Activated CD8-positive, alpha-beta T cell treated with anti-CD3 and anti-CD28 coated beads for 36 hours (primary cell): ENCODE results near the gene STARD5. TPM values are rescaled to one million over a fixed set of nuclear protein-coding genes. Genes with fewer than 3 reads are reported as not detected.

ENCODE experiments used
- ATAC-seq: fragments of 200-7000 bp; cut with Tn5 transposase; one replicate; pipeline ENCODE4 v1.10.0; 2021; ENCODE audit warnings: mild to moderate bottlenecking, moderate library complexity
- CTCF ChIA-PET: fragments of 350-600 bp; sonication (Branson Sonifier 250); formaldehyde crosslinking; loops from one replicate; lab custom pipeline; 2021; ENCODE audit warnings: antibody characterized with exemption; lab: Charles Lee
- POLR2A ChIA-PET: fragments of 350-600 bp; sonication (Branson Sonifier 250); formaldehyde crosslinking; loops from one replicate; lab custom pipeline; 2021; ENCODE audit warnings: antibody characterized with exemption; lab: Charles Lee
- DNase-seq: peaks from one replicate; pipeline ENCODE4 v3.0.0-alpha.2; 2020
- H3K27ac Mint-ChIP-seq: one replicate; pipeline ENCODE4 v1.8.0; 2021; ENCODE audit warnings: mild to moderate bottlenecking, mixed read lengths
- H3K27me3 Mint-ChIP-seq: one replicate; pipeline ENCODE4 v1.8.0; 2021; ENCODE audit warnings: mixed read lengths
- H3K36me3 Mint-ChIP-seq: one replicate; pipeline ENCODE4 v1.8.0; 2021; ENCODE audit warnings: low read depth, mixed read lengths
- H3K4me1 Mint-ChIP-seq: one replicate; pipeline ENCODE4 v1.8.0; 2021; ENCODE audit warnings: low read depth, mixed read lengths
- H3K4me3 Mint-ChIP-seq: one replicate; pipeline ENCODE4 v1.8.0; 2021; ENCODE audit warnings: mild to moderate bottlenecking, moderate library complexity, mixed read lengths
- H3K9me3 Mint-ChIP-seq: one replicate; pipeline ENCODE4 v1.8.0; 2021; ENCODE audit warnings: mixed read lengths
- intact Hi-C: fragments of 100-400 bp; cut with micrococcal nuclease; formaldehyde crosslinking; loops from one replicate; pipeline ENCODE4 v1.10.0; 2022
- total RNA-seq, 2 experiments: library from RNA; stranded (reverse); gene quantifications; one replicate each; pipeline ENCODE4 v1.2.3, GENCODE V29; 2021
- TF ChIP-seq, protein P1 (sequence below): fragments of 200-600 bp; IDR thresholded peaks from one replicate; pipeline ENCODE4 v1.8.0; 2022; ENCODE audit warnings: antibody characterized with exemption, mild to moderate bottlenecking

Gene STARD5
- total RNA-seq, 2 experiments from 2014 or later = 6.7 to 6.9 TPM

DNA sequence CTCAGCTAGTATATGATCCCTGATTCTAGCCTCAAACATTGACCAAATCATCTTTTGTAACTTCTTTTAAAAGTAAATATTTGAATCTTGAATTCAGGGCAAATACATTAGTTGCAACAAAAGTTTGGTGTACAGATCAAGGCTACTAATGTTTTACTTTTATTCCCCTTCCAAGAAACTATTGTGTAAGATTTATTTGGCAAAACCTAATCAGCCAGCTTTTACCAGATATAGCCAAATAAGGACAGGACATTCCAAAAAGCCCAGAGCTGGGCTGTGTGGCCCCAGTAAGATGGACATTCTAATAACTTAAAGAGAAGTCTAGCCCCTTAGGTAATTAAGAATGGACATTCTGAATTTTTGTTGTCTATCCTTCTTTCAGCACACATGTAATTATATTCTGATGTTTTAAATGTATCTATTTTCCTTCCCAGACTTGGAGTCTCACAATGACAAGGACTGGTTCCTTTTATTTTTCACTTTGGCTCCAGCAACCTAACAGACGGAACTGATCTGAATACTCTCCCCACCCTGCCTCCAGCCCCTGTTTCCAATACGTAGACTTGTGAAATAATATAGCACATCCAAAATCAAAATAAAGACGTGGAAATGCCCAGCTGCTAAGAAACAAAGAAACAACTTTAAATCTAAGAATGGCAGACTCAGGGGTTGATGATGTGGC lies 48.1 kb downstream of the STARD5 start:
- DNase-seq (no peak), ATAC-seq (no peak)
- H3K4me1 Mint-ChIP-seq = peaks cover 51% of the 10 kb centered on the region
- peaks cover 27% of the 10 kb centered on the region for H3K36me3 Mint-ChIP-seq
- ChIA-PET POLR2A (interaction anchor here (0.7 to 2.3 kb wide), 5 partner anchors 9 to 51 kb away, joined by 4 to 7 read pairs (median 5); no protein-coding TSS in a partner anchor), CTCF (interaction anchor here (0.5 to 6.3 kb wide), 41 partner anchors 8 to 205 kb away, joined by 3 to 97 read pairs (median 5); partner anchors contain the start of genes STARD5 and TMC3)
- peaks cover 21% of the 10 kb centered on the region for H3K9me3 Mint-ChIP-seq
- intact Hi-C loops = loop anchor here (1.0 to 5.0 kb wide), 2 partner anchors 56 to 124 kb away; no protein-coding TSS in a partner anchor
- no peak overlapping the region for H3K4me3 Mint-ChIP-seq
- peak overlapping the region; percentile 49 for H3K27ac Mint-ChIP-seq
- H3K27me3 Mint-ChIP-seq = no peaks in the 10 kb centered on the region
- TF ChIP-seq, protein P1, sequence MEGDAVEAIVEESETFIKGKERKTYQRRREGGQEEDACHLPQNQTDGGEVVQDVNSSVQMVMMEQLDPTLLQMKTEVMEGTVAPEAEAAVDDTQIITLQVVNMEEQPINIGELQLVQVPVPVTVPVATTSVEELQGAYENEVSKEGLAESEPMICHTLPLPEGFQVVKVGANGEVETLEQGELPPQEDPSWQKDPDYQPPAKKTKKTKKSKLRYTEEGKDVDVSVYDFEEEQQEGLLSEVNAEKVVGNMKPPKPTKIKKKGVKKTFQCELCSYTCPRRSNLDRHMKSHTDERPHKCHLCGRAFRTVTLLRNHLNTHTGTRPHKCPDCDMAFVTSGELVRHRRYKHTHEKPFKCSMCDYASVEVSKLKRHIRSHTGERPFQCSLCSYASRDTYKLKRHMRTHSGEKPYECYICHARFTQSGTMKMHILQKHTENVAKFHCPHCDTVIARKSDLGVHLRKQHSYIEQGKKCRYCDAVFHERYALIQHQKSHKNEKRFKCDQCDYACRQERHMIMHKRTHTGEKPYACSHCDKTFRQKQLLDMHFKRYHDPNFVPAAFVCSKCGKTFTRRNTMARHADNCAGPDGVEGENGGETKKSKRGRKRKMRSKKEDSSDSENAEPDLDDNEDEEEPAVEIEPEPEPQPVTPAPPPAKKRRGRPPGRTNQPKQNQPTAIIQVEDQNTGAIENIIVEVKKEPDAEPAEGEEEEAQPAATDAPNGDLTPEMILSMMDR = no peak

DNA sequence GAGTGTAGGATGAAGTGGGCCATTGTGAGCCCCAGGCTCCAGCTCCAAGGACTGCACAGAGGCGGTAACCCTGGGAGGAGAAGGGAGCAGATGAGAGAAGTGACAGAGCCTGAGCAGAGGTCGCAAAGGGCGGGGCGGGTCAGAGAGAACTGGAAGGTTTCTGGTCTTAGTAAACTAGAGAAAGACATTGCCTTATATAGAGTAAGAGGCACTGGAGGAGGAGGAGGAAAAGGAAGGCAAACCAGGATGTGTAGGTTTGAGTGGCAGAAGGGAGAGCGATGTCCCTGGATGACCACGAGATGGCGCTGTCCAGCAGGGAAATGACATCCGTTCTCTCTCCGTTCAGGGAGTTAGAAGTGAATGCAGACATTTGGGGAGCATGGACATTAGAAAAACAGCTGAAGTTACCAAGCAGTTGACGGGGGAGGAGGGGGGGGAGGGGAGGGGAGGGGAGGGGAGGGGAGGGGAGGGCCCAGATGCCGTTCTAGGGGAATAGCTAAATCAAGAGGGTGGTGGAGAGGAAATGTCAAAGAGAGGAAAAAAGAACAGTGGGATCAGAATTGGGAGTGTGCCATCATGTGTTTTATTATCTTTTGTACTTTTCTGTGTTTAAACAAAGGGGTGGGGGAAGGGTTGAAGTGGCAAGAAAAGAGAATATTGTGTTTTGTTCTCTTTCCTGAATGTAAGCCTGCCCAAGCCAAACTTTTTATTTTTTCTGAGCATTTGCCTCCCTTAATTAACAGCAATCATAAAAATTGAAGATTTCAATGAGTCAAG lies 48.8 kb downstream of the STARD5 start:
- peaks cover 27% of the 10 kb centered on the region for H3K36me3 Mint-ChIP-seq
- POLR2A ChIA-PET = interaction anchor here (0.7 to 2.3 kb wide), 6 partner anchors 8 to 52 kb away, joined by 3 to 7 read pairs (median 4); no protein-coding TSS in a partner anchor

DNA sequence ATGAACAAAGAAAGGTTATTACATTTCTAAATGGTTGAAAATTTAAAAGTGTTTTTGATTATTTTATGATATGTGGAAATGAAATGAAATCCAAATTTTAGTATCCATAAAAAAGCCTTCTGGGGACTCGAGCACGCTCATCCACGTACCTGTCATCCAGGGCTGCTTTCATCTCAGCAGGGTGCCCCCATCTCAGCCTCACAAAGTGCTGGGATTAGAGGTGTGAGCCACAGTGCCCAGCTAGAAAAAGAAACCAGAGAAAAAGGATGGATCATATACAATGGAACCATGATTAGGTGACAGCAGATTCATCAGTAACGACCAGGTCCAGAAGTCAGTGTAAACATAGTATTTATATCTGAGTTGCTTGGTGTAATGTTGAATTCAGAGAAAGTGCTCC lies 49.7 kb downstream of the STARD5 start:
- intact Hi-C loops = loop anchor here (5.0 kb wide), 1 partner anchor 48 kb away; the partner anchor contains the start of gene STARD5

More for the DNA sequence above, 48.8 kb downstream of the STARD5 start:
- TF ChIP-seq, protein P1 = peak; percentile 74
- Mint-ChIP-seq H3K9me3 (peaks cover 21% of the 10 kb centered on the region), H3K4me1 (peaks cover 52% of the 10 kb centered on the region), H3K27ac (peak overlapping the region; percentile 49), H3K27me3 (no peaks in the 10 kb centered on the region), H3K4me3 (no peak overlapping the region)
- DNase-seq = peak; percentile 72
- peak; percentile 82 for ATAC-seq
- intact Hi-C loops = loop anchor here (1.0 to 5.0 kb wide), 3 partner anchors 47 to 125 kb away; partner anchors contain the start of gene STARD5
- CTCF ChIA-PET = interaction anchor here (0.5 to 6.3 kb wide), 49 partner anchors 9 to 283 kb away, joined by 3 to 97 read pairs (median 4); partner anchors contain the start of genes STARD5 and TMC3

DNA sequence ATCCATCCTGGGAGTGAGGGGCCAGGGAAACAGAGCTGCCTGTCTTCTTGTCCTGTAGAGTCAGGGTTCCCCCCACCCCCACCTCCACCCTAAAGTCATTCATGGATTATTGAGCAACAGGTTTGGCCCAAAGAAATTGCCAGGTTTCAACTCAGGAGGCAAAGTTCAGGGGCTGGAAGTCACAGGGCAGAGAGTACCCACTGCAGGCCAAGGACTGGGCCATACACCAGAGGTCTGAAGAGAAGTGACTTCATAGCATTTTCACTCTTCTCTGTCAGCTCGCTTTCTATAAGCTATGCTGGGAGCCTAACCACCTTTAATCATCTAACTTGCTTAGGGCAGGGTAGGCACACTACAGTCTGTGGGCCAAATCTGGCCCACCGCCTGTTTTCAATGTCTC lies 50.1 kb downstream of the STARD5 start:
- no peak for DNase-seq
- Mint-ChIP-seq H3K4me3 (no peak overlapping the region), H3K27ac (no peak overlapping the region), H3K4me1 (peaks cover 57% of the 10 kb centered on the region), H3K9me3 (peaks cover 21% of the 10 kb centered on the region), H3K27me3 (no peaks in the 10 kb centered on the region), H3K36me3 (peaks cover 27% of the 10 kb centered on the region)
- intact Hi-C loops = loop anchor here (5.0 kb wide), 1 partner anchor 48 kb away; the partner anchor contains the start of gene STARD5
- CTCF ChIA-PET = interaction anchor here (0.6 to 6.3 kb wide), 18 partner anchors 8 to 282 kb away, joined by 3 to 97 read pairs (median 6); no protein-coding TSS in a partner anchor
- POLR2A ChIA-PET = no interaction called here
- TF ChIP-seq, protein P1 = no peak
- ATAC-seq = no peak

More for the DNA sequence above, 49.7 kb downstream of the STARD5 start:
- TF ChIP-seq, protein P1 = no peak
- peaks cover 21% of the 10 kb centered on the region for H3K9me3 Mint-ChIP-seq
- ChIA-PET POLR2A (interaction anchor here (1.0 kb wide), 1 partner anchor 18 kb away, joined by 3 read pairs; no protein-coding TSS in a partner anchor), CTCF (interaction anchor here (0.6 to 6.3 kb wide), 23 partner anchors 8 to 282 kb away, joined by 3 to 97 read pairs (median 6); no protein-coding TSS in a partner anchor)
- H3K27ac Mint-ChIP-seq = no peak overlapping the region
- no peak overlapping the region for H3K4me3 Mint-ChIP-seq
- DNase-seq (no peak), ATAC-seq (no peak)
- no peaks in the 10 kb centered on the region for H3K27me3 Mint-ChIP-seq
- H3K36me3 Mint-ChIP-seq = peaks cover 27% of the 10 kb centered on the region
- H3K4me1 Mint-ChIP-seq = peaks cover 53% of the 10 kb centered on the region
